Hematopoietic multipotent progenitor cell treated with erythropoietin and hydrocortisone succinate and interleukin-3 and kit ligand, for 8 days (in vitro differentiated cells): ENCODE results near the gene SSTR3.
"Not testable (repeated sequence)": the region's sequence is repeated elsewhere in the genome, so short reads cannot be mapped to it uniquely, and the experiment has no call there.

Experiments
- DNase-seq: peaks from one replicate; pipeline ENCODE4 v3.0.0-alpha.2; 2015

SSTR3 gene

GRCh38 chr22:37212174-37212906 lies at the start of gene SSTR3:
Gene SSTR3, minus strand, starts transcription at chr22:37212477. Its CDS starts 4,674 bp downstream, at chr22:37207803.
- no peak for DNase-seq

GRCh38 chr22:37260901-37261336 lies 48.6 kb upstream of the SSTR3 start:
- DNase-seq, result peak; percentile 69

GRCh38 chr22:37260155-37260795 lies 48.0 kb upstream of the SSTR3 start:
- DNase-seq, result no peak

- DNase-seq, result peak; percentile 48
These were observed 47.3 kb upstream of the SSTR3 start for GRCh38 chr22:37259540-37260029.

GRCh38 chr22:37258753-37259401 lies 46.6 kb upstream of the SSTR3 start:
- no peak for DNase-seq

- DNase-seq, result no peak
These were observed 45.9 kb upstream of the SSTR3 start for GRCh38 chr22:37258005-37258752.

GRCh38 chr22:37256075-37256726 lies 43.9 kb upstream of the SSTR3 start:
- DNase-seq, result no peak

GRCh38 chr22:37255558-37256006 lies 43.3 kb upstream of the SSTR3 start:
- no peak for DNase-seq

GRCh38 chr22:37254867-37255233 lies 42.6 kb upstream of the SSTR3 start:
- peak; percentile 75 for DNase-seq

GRCh38 chr22:37254209-37254866 lies 42.1 kb upstream of the SSTR3 start:
- DNase-seq, result peak; percentile 62

- no peak for DNase-seq
These were observed 40.9 kb upstream of the SSTR3 start for GRCh38 chr22:37253126-37253660.

- DNase-seq, result not testable (repeated sequence)
These were observed 39.6 kb upstream of the SSTR3 start for GRCh38 chr22:37251836-37252235.

GRCh38 chr22:37249986-37250385 lies 37.7 kb upstream of the SSTR3 start:
- no peak for DNase-seq

GRCh38 chr22:37248251-37248650 lies 36.0 kb upstream of the SSTR3 start:
- DNase-seq, result no peak

- DNase-seq, result no peak
These were observed 33.5 kb upstream of the SSTR3 start for GRCh38 chr22:37245740-37246139.

- no peak for DNase-seq
These were observed 32.8 kb upstream of the SSTR3 start for GRCh38 chr22:37244922-37245722.

- DNase-seq, result peak; percentile 93
These were observed 32.0 kb upstream of the SSTR3 start, which contains the start of gene RAC2 for GRCh38 chr22:37244114-37244921. Gene RAC2, minus strand, starts transcription at chr22:37244269. Its CDS starts 121 bp downstream, at chr22:37244148.

GRCh38 chr22:37243402-37244113 lies 31.3 kb upstream of the SSTR3 start:
- peak; percentile 46 for DNase-seq

- peak; percentile 99 for DNase-seq
These were observed 30.2 kb upstream of the SSTR3 start for GRCh38 chr22:37242395-37242918.
